ENCODE measurements around the gene NCOR1. TPM values are rescaled to one million over a fixed set of nuclear protein-coding genes. Genes with fewer than 3 reads are reported as not detected.

Gene NCOR1
- total and polyA plus RNA-seq, 10 of the 15 experiments (the other 5 are each of a cell fraction or from before 2014, with no cell fraction given), result 34.5 to 135 (median 82.9) TPM

GRCh38 chr17:16189791-16190348 lies 25.5 kb downstream of the NCOR1 start:
- H3K27me3 ChIP-seq (replicated peaks in 1 of 2; ENCODE audit: control insufficient read depth in 2 of 2, insufficient read depth in 2 of 2, low read length in 1 of 2), result no peaks in the 10 kb centered on the region
- no peak overlapping the region; the same call in none of the 2 replicates for H3K27ac ChIP-seq (ENCODE audit: control insufficient read depth, insufficient read depth)
- no peak overlapping the region for H3K4me3 ChIP-seq
- peaks cover 17% of the 10 kb centered on the region for H3K79me2 ChIP-seq (ENCODE audit: control insufficient read depth, insufficient read depth, low read length)
- no peak overlapping the region for H2AFZ ChIP-seq (ENCODE audit: control insufficient read depth, low read depth, low read length)
- ChIA-PET RAD21 (ENCODE audit: unreplicated experiment) (no interaction called here), CTCF (interaction anchor here (0.9 to 1.0 kb wide), 3 partner anchors 10 to 96 kb away, joined by 3 to 4 read pairs (median 3); no protein-coding TSS in a partner anchor), POLR2A (interaction anchor here (0.6 kb wide), 1 partner anchor 8 kb away, joined by 8 read pairs; no protein-coding TSS in a partner anchor), SMC1A (ENCODE audit: uncharacterized antibody, unreplicated experiment) (interaction anchor here (0.6 to 1.7 kb wide), 8 partner anchors 11 to 191 kb away, joined by 3 to 6 read pairs (median 4); partner anchors contain the start of gene NCOR1)
- in situ Hi-C loops (cut with MboI), result no loop called here
- 69% methylated on average over 3 of the region's 3 CpGs for WGBS (ENCODE audit: insufficient coverage, insufficient replicate concordance, low lambda C conversion rate, missing lambda C conversion rate)
- intact Hi-C loops (cut with micrococcal nuclease; ENCODE audit: unreplicated experiment), result no loop called here
- H4K20me1 ChIP-seq (ENCODE audit: control insufficient read depth, insufficient read depth), result no peaks in the 10 kb centered on the region
- H3K9ac ChIP-seq (ENCODE audit: control insufficient read depth, insufficient read depth, low read length), result no peak overlapping the region
- FAIRE-seq (no peak), ATAC-seq (no peak), DNase-seq (ENCODE audit: low read depth, low spot score) (no peak)
- peaks cover 5% of the 10 kb centered on the region; the same call in 1 of the 2 replicates for H3K4me1 ChIP-seq (ENCODE audit: control insufficient read depth, insufficient read depth, low read length)
- no TSS peak for BruUV-seq (replicated peaks)
- TF ChIP-seq HCFC1 (IDR thresholded peaks at IDR 0.05; ENCODE audit: low read length) (no peak), USF2 (IDR thresholded peaks at IDR 0.05; ENCODE audit: borderline replicate concordance, low read depth, low read length) (no peak), BCL11A (IDR thresholded peaks at IDR 0.05; ENCODE audit: low read depth, low read length) (no peak), SPI1 (IDR thresholded peaks at IDR 0.05; ENCODE audit: borderline replicate concordance, insufficient read depth, low read depth, low read length) (no peak), HSF1 (IDR thresholded peaks at IDR 0.05; ENCODE audit: low read depth, low read length) (no peak)
- H3K4me2 ChIP-seq (ENCODE audit: control insufficient read depth, insufficient read depth), result no peak overlapping the region
- H3K36me3 ChIP-seq (ENCODE audit: control insufficient read depth in 2 of 2, insufficient read depth in 2 of 2, low read length in 1 of 2), result peaks cover 1 to 17% of the 10 kb centered on the region in 2 experiments
- no peaks in the 10 kb centered on the region for H3K9me3 ChIP-seq (replicated peaks; ENCODE audit: control insufficient read depth, insufficient read depth, low read length)

Data from GM12878 (cell line).